NCI-H446 (cell line): ENCODE measurements around the gene AATF.
"Not testable (repeated sequence)": the region's sequence is repeated elsewhere in the genome, so short reads cannot be mapped to it uniquely, and the experiment has no call there.

Experiments used
- DNase-seq, 2 experiments: peaks; one replicate each; lab custom pipeline; 2025; lab: John Stamatoyannopoulos, UW

The AATF gene

DNA sequence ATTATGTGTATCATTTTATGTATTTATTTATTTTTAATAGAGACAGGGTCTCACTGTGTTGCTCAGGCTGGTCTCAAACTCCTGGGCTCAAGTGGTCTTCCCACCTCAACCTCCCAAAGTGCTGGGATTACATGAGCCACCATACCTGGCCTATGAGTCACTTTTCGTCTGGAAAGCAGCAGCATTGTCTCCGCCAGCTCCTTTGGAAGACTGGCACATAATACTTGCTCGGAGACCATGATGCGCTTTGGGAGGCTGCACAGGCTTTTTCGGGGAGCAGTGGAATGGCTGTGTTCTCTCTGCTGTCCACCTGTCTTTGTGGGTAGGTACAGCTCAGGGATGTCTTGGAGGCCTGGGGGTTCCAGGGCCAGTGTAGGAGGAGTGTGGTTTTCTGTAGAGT is 102.2 kb downstream of the AATF start:
- DNase-seq: no peak

DNA sequence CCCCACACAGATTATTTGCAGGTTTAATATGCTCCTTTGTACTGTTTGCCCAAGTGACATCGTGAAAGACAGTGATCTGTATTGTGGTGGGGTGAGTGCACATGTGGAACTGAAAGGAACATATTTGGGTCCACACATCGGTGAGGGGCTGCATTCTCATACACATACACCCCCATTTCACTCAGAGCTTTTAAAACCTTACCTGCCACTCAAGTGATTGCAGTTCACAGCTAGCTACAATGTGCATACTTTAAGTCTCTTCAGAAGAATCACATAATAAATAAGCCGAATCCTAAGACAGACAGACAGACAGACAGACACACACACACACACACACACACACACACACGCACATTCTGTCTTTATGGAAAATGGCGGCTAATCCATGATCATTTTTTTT is 102.6 kb downstream of the AATF start:
- no peak for DNase-seq

DNA sequence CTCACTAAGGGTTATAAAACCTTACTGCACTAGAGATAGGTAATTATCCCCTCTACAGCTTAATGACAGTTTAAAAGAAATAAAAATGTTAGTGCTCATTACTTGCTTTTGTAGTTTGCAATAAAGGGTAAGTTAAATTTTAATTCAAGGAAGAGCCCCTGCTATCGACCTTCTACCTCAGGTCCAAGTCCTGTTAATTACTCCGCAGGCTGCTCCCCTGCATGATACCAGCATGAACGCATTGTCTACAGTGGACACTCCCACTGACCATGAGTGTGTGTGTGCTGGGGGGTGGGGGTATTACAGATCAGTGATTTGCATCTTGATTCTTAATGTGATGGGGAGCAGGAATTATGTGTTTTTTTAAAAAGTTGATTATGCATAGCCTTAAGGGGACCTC is 103.1 kb downstream of the AATF start:
- no peak for DNase-seq

DNA sequence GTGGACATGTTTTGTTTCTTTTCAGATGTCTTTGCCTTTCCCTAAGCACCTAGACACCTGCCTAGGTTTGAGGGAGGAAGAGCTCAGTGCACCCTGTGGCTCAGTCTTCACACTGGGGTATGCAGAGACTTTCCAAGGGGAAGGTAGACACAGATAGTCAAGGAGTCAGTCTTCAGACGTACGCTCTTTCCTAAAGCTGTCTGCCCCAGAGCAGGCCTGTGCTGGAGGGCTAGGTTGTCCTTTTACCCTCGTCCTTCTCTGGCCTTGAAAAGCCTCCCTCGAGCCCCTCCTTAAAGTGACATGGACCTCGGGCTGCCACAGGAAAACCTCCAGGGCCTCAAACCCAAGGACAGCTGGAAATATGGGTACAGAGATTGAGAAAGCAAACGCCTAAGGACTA is 103.7 kb downstream of the AATF start:
- no peak for DNase-seq

DNA sequence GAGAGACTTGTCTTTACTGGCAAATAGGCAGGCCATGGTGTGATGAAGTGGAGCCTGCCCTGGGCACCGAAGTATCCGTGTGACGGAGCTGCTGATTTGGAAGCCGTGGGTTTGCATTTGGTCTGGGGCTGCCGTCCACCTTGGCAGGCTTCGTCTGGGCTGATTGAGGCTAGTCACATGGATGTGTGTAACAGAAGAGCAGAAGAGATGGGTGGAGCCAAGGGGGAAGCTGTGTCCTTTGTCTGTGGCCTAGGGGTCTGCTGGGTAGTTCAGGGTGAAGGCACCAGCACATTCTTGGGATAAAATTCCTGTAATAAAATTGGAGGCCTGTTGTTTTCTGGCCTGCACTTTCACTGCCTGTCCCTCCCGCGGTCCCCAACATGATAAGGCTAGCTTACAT is 106.1 kb downstream of the AATF start:
- no peak for DNase-seq

DNA sequence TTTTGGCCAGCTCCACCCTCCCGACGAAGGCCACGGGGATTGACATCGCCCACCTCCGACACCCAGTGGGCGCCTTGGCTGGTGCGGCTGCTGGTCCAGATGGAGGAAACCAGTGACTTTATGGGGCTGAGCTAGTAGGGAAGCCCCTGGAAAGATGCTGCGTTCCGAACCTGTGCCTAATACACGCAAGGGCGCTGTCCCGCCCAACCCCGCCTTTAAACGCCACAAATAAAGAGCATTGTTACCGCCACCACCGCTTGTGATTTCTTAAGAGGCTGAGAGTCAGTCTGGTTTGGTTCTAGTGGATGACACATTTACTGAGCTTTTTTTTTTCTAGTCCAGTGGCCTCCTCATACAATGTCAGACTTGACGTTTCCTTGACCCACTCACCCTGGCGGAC is 107.9 kb downstream of the AATF start:
- DNase-seq: no peak

DNA sequence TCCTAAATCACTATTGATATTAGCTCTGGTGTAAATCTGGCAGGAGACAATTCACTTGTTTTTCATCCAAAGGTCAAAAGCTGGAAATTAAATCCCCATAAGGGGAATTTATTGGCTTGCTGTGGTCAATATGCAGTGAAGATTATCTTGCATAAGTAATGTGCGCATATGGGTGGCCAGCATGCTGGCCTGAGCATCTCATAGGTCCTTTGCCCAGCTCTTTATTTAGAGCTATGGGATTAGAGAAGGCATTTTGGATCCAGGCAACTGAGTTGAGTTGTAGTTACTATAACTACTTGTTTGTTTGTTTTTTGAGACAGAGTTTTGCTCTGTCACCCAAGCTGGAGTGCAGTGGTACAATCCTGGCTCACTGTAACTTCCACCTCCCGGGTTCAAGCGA is 110.7 kb downstream of the AATF start:
- DNase-seq: no peak

DNA sequence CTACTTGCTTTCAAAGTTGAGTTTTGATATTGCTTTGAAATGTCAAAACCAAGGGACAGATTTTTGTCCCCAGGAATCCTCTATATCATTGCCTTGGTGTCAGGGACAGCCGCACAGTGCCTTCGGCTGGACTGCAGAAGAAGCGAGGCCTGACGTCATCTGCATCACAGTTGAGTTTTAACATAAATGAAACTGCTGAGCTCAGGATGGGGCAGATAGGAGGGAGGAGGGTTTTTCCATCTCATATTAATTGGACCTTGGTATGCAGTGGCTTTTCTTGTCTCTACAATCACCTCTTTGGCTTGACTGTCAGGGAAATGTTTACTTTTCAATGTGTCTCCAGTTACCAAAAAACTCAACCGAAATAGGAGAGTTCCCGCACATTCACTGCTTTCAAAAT is 111.3 kb downstream of the AATF start:
- DNase-seq: no peak

DNA sequence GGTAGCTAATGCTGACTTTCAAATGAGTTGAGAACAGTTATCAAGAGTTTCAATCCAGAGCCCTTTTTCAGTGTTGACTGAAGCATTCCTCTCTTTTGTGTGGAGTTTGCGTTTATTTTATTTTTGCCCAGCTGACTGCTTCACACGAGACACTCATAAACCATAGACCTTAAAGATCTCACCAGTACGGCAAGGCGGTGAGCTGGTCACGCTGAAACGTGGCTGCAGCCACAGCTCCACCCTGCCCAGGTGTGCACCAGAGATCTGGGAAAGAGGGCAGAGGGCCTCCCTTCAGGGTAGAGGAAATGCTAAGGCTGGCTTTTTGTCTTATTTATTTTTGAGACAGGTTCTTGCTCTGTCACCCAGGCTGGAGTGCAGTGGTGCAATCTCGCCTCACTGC is 112.2 kb downstream of the AATF start:
- no peak for DNase-seq

DNA sequence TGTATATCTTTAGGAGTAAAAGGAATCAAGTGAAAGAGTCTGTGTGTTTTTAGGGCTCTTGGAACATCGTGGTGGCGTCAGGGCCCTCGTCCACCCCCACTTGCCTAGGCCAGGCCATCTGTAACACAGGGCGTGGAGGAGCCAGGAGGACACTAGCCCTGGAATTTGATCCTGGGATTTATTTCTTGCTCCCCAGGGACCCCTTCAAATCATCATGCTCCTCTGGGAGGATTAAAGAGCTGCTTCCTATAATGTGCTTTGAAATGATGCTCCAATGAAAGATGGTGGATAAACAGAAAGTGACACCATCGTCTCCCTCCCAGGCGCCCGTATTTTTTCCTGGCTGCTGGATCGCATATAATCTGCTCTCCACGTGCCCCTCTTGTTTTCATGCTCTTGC is 113.3 kb downstream of the AATF start:
- no peak for DNase-seq

DNA sequence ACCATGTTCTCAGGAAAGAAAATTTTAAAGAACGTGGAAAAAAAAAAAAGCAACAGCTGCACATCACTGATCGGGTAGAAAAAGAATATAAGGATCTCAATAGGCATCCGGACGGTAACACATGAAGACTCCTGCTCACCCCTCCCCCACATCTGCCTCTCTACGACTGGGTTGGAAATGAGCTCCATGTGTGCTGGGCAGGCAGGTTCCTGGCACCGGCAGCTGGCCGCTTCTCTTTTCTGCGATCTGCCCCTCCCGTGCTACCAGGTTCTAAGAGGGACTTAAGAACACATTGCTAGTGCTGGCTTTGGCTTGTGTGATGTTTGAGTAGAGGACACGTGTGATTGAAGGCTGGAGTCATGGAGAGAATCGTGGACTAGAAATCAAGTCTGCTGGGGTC is 115.5 kb downstream of the AATF start:
- DNase-seq: no peak

DNA sequence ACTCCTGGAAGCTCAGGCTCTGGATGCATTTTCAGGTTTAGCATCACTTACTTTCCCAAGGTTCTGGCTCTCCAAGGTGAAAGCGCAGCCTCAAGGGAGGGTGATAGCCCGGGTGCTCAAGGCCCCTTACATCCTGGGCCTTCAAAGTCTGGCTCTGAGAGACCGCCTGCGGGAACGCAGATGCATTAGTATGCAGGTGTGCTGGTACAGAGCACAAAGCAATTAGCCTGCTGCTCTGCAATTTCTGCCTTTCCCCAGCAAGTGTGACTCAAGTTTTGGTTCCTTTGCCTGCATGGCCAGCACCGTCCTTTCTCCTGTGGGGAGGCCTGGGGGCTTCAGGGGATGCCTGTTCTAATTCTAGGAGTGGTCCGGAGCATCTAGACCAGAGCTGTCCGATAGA is 116.2 kb downstream of the AATF start:
- DNase-seq: no peak

DNA sequence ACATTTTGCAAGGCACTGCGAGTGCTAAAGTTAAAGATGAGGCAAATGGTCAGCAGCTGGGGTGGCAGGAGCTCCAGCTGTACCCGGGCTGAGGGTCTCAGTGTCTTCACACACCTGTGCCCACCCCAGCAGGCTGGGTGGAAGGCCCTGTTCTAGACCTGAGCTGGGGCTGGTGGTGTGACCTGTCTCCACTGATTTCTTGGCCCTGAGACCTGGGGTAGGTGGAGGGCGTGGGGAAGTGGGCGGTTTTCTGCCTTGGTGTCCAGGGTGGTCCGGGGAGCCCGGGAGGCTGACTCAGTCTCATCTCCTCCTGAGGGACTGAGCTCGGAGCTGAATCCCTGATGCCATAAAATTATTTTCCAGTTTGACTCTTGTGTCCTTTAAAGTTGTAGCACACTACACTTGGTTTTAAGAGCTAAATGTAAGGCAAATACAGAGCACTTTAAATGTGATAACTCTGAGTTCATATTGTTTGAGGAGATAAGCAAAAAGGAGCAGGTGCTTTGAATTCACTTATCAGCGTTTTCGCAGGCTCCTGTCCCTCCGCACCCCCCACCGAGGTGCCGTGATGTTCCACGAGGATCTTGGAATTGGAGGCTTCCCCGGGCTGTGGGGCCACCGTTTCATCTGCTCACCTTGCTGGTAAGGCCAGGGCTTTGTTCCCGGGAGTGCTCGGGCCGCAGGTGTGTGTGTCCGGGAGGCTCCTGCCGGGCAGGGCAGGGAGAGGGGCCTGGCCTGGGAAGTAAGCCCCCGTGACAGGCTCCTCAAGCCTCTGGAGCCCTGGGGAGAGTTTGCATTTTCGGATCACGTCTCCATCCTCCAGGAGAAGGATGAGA is 117.0 kb downstream of the AATF start:
- no peak for DNase-seq

DNA sequence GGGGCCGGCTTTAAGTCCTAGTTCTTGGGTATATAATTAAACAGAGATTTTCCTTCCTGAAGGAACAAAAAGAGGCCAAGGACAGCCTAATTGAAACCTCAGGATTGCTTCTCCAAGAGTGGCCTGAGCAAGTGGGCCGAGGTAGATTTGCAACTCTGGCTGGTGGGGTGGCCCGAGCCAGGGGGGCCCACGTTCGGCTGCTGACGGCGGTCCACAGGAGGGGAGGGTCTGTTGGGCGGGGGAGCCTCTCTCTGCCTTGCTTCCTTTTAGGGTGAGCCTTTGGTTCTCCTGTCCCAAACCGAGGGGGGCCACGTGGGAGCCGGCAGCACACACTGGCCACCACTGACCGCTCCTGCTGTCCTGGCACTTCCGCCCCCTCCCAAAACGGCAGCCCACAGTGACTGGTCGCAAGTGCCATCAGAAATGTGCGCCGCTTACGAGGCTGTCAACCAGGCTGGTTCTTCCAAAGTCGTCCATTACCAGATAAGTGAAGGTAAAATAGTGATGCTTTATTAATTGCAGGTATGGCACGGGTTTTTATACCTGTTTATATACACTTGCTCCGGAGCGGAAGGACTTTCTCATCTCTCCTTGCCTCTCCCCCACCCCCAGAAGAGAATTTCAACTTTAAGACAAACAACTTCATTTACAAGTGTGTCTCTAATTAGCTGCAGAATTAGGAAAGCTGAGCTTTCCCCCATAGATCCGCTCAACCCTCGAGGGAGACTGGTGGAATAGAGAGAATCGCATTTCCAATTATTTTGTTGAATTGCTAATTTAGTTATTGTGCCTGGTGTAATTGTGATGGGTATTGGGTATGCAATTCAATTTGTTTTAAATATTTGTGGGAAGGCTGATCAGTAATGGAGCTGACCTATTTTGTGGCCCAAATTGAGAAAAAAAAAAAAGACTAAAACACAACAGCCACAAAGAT is 117.8 kb downstream of the AATF start:
- no peak for DNase-seq

DNA sequence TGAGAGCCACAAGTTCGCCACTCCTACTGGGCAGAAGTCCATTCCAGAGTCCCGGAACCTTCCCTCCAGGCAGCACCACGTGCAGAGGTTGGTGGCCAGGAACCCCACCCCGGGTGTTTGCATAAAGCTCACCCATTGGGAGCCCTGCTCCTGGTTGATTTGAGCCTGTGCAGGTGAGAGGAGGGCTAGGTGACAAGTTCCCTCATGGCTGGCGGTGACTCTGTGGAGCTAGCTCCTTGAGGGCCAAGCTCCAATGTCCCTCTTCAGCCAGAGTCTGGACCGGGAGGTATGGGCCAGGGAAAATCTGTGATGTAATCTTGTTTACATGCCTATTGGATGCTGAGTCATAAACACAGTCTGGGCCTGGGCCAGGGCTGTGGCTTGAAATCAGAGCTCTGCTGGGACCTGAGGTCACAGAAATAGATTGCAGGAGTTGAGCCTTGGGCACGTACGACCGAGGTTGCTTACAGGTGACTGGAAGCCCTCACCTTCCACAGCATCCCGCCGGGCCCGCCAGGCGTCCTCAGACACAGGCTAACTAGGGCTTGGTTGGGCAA is 118.9 kb downstream of the AATF start:
- DNase-seq: no peak

DNA sequence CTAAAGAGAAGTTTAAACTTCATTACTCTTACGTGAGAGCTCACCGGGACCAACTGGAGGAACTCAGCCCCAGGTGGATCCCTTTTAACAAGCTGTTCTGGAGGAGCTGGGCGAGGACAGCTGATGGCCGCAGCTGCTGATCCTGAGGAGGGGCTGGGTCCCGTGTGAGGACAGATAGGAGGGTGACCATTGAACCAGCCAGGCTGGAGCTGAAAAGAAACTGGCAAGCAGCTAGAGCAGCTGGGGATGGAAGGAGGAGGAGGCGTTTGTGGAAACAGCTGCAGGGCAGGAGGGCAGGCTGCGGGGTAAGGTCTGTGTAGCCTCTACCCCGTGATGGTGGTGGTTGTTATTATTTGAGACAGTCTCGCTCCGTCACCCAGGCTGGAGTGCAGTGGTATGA is 119.5 kb downstream of the AATF start:
- no peak for DNase-seq

DNA sequence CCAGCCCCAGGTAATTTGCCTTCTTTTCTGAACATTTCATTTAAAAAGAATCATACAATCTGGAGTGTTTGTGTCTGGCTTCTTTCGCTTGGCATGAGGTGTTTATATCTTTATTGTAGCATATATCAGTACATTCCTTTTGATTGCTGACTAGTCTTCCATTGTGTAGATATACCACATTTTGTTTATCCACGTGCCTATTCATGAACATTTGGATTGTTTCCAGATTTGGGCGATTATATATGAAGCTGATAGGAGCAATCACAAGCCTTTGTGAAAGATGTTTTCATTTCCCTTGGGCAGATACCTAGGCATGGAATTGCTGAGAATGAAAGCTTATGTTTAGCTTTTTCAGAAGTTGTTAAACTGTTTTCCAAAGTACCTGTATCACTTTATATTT is 120.3 kb downstream of the AATF start:
- no peak for DNase-seq

DNA sequence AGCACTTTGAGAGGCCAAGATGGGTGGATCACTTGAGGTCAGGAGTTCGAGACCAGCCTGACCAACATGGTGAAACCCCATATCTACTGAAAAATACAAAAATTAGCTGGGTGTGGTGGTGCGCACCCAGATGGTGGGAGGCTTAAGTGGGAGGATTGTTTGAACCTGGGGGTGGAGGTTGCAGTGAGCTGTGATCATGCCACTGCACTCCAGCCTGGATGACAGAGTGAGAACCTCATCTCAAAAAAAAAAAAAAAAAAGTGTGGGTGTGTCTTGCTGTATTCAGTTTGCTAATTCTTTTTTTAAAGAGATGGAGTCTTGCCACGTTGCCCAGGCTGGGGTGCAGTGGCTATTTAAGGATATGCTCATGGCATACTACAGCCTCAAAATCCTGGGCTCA is 124.7 kb downstream of the AATF start:
- DNase-seq: not testable (repeated sequence)

DNA sequence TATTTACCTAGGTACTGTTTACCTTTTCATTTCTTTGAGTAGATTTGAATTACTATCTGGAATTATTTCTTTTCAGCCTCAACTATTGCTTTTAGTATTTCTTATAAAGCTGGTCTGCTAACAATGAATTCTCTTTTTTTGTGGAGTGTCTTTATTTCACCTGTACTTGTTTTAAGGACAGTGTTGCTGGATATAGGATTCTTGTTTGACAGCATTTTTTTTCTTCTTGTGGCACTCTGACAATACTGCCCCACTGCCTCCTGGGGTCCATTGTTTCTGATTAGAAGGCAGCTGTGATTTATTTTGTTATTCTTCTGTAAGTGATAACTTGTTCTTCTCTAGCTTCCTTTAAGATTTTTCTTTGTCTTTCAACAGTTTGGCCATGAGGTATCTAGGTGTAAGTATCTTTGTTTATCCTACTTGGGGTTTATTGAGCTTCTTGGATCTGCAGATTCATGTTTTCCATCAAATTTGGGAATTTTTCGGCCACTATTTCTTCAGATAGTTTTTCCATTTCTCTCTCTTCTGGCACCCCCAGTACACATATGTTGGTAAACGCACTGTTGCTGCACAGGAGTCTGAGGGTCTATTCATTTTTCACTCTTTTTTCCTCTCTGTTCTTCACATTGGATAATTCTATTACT is 130.4 kb downstream of the AATF start:
- no peak for DNase-seq

DNA sequence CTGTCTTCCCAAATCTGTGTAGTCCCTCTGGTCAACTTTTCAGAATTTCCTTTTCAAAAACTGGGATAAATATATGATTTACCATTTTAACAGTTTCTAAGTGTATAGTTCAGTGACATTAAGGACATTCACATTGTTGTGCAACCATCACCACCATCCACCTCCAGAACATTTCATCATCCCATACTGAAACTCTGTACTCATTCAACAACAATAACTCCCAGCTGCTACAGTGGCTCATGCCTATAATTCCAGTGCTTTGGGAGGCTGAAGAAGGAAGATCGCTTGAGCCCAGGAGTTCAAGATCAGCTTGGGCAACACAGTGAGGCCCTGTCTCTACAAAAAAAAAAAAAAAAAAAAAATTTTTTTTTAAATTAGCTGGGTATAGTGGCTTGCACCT is 131.0 kb downstream of the AATF start:
- DNase-seq: no peak

DNA sequence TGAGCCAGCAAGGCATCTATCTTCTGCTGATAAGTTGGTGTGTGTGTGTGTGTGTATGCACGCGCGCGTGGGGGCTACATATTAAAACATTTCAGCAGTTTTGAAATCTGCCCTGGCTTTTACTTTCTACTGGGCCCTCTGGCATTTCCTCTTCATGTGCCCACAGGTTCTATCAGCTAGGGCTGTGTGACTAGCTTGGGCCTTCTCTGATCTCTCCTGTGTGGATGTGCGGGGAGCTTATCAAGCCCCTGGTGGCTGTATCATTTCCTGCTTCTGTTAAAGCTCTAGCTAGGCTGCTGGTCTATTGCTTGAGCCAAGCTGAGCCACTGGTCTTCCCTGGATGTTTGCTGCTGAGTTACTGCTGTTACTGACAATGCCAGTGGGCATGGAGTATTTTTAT is 132.5 kb downstream of the AATF start:
- no peak for DNase-seq

DNA sequence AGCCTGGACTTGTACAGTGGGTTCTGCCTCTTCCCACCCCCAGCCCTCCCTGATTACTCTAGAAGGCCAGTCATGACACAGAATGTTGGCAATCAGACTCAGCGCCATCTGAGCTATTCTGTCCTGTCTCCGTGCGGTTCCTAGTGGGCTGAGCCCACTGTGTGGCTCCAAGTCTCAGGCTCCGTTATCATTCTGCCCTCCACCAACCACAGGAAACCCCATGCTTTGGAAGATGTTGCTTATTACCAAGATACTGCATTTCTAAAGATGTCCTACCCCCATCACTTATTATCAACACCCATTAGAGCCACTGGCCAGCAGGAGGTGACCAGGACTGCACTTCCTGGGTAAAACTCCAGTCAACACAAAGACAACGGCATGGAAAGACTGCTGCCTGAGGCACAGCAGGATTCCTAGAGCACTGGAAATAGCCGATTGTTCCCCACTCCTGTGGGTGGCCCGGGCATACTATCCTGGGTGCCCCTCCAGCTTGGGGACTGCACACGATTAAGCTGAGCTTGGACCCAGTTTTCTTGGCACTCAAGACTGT is 133.6 kb downstream of the AATF start:
- no peak for DNase-seq
